ENCODE data around the gene AZGP1. TPM values are rescaled to one million over a fixed set of nuclear protein-coding genes. Genes with fewer than 3 reads are reported as not detected.
"Not testable (repeated sequence)": the region's sequence is repeated elsewhere in the genome, so short reads cannot be mapped to it uniquely, and the experiment has no call there.

Gene AZGP1
- total and polyA plus RNA-seq, 9 donors = 0.31 to 3.2 (median 0.83) TPM

GRCh38 chr7:100015232-100016214, 39.7 kb upstream of the AZGP1 start, which contains the start of gene ZKSCAN1:
TSS of gene ZKSCAN1 (plus strand) at chr7:100015596. CDS start at chr7:100023507, 7,911 bp downstream.
- Histone ChIP-seq H3K27me3 (ENCODE audit: control insufficient read depth, insufficient read depth, low read length) (no peaks in the 10 kb centered on the region), H3K4me3 (ENCODE audit: low read length) (peak within 1 kb of the TSS; percentile 100), H3K9me3 (replicated peaks; ENCODE audit: control insufficient read depth, low read depth, low read length) (no peaks in the 10 kb centered on the region), H3K4me1 (ENCODE audit: control insufficient read depth, insufficient read depth, low read length) (peaks cover 7% of the 10 kb centered on the region), H3K36me3 (ENCODE audit: control insufficient read depth, insufficient read depth, low read length) (peaks cover 4% of the 10 kb centered on the region), H3K27ac (ENCODE audit: low read length) (peak within 1 kb of the TSS; percentile 94)
- WGBS (ENCODE audit: insufficient coverage) = 0% methylated on average over 47 of the region's 70 CpGs
- DNase-seq = peak; percentile 96

GRCh38 chr7:100013328-100013676, 37.5 kb upstream of the AZGP1 start:
- no peak overlapping the region for H3K27ac ChIP-seq (ENCODE audit: low read length)
- no peaks in the 10 kb centered on the region for H3K9me3 ChIP-seq (replicated peaks; ENCODE audit: control insufficient read depth, low read depth, low read length)
- peaks cover 7% of the 10 kb centered on the region for H3K4me1 ChIP-seq (ENCODE audit: control insufficient read depth, insufficient read depth, low read length)
- no peak overlapping the region for H3K4me3 ChIP-seq (ENCODE audit: low read length)
- 80% methylated on average over 1 of the region's 3 CpGs for WGBS (ENCODE audit: insufficient coverage)
- no peaks in the 10 kb centered on the region for H3K27me3 ChIP-seq (ENCODE audit: control insufficient read depth, insufficient read depth, low read length)
- H3K36me3 ChIP-seq (ENCODE audit: control insufficient read depth, insufficient read depth, low read length) = peaks cover 2% of the 10 kb centered on the region
- DNase-seq = no peak

- 97% methylated on average over 6 of the region's 14 CpGs for WGBS (ENCODE audit: insufficient coverage)
- not testable (repeated sequence) for DNase-seq; H3K27ac ChIP-seq (ENCODE audit: low read length); H3K9me3 ChIP-seq (replicated peaks; ENCODE audit: control insufficient read depth, low read depth, low read length); H3K4me1 ChIP-seq (ENCODE audit: control insufficient read depth, insufficient read depth, low read length); H3K27me3 ChIP-seq (ENCODE audit: control insufficient read depth, insufficient read depth, low read length); H3K4me3 ChIP-seq (ENCODE audit: low read length); H3K36me3 ChIP-seq (ENCODE audit: control insufficient read depth, insufficient read depth, low read length)
Observed at GRCh38 chr7:100012385-100013327, 36.8 kb upstream of the AZGP1 start.

DNA sequence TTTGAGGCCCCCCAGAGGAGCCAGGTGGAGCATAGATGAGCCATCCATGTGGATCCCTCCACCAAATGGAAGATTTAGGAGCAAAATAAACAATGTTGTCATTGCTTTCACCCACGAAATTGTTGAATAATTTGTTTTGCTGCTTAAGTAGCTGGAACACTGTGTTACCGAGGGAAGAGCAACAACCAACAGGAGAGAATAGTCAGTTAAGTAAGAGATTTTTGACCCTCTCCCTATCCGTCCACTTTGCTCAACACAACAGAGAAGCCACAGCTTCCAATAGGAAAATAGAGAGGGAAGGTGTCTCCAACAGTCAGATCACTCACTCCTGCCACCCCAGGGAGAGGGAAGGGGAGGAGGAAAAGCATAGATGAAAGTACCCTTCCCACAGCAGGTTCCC, 35.7 kb upstream of the AZGP1 start:
- Histone ChIP-seq H3K27me3 (ENCODE audit: control insufficient read depth, insufficient read depth, low read length) (no peaks in the 10 kb centered on the region), H3K9me3 (replicated peaks; ENCODE audit: control insufficient read depth, low read depth, low read length) (no peaks in the 10 kb centered on the region), H3K4me3 (ENCODE audit: low read length) (no peak overlapping the region), H3K27ac (ENCODE audit: low read length) (no peak overlapping the region), H3K4me1 (ENCODE audit: control insufficient read depth, insufficient read depth, low read length) (peaks cover 6% of the 10 kb centered on the region), H3K36me3 (ENCODE audit: control insufficient read depth, insufficient read depth, low read length) (no peaks in the 10 kb centered on the region)
- no CpG with 5 or more reads among the region's 3 CpGs for WGBS (ENCODE audit: insufficient coverage)
- no peak for DNase-seq

DNA sequence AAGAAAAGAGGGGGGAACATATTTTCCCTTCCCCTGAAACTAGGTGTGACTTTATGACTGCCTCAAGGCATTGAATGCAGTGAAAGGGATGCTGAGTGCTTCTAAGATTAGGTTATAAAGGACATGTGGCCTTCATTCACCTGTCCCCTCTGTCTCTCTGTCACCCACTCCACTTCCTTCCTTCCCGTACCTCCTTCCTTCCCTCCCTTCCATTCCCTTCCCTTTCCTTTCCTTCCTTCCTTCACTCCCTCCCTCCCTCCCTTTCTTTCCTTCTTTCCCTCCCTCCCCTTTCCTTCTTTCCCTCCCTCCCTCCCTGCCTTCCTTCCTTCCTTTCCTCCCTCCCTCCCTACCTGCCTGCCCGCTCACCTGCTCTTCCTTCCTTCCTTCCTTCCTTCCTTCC, 35.1 kb upstream of the AZGP1 start:
- Histone ChIP-seq H3K4me3 (ENCODE audit: low read length) (no peak overlapping the region), H3K9me3 (replicated peaks; ENCODE audit: control insufficient read depth, low read depth, low read length) (no peaks in the 10 kb centered on the region), H3K27ac (ENCODE audit: low read length) (no peak overlapping the region), H3K27me3 (ENCODE audit: control insufficient read depth, insufficient read depth, low read length) (no peaks in the 10 kb centered on the region), H3K36me3 (ENCODE audit: control insufficient read depth, insufficient read depth, low read length) (no peaks in the 10 kb centered on the region), H3K4me1 (ENCODE audit: control insufficient read depth, insufficient read depth, low read length) (peaks cover 2% of the 10 kb centered on the region)
- WGBS (ENCODE audit: insufficient coverage) = 51% methylated on average over 2 of the region's 2 CpGs
- DNase-seq = no peak

GRCh38 chr7:100009952-100010351, 34.1 kb upstream of the AZGP1 start:
- not testable (repeated sequence) for H3K9me3 ChIP-seq (replicated peaks; ENCODE audit: control insufficient read depth, low read depth, low read length); H3K4me1 ChIP-seq (ENCODE audit: control insufficient read depth, insufficient read depth, low read length); DNase-seq; H3K27ac ChIP-seq (ENCODE audit: low read length); H3K27me3 ChIP-seq (ENCODE audit: control insufficient read depth, insufficient read depth, low read length); H3K4me3 ChIP-seq (ENCODE audit: low read length); H3K36me3 ChIP-seq (ENCODE audit: control insufficient read depth, insufficient read depth, low read length)
- WGBS (ENCODE audit: insufficient coverage) = 85% methylated on average over 8 of the region's 8 CpGs

DNA sequence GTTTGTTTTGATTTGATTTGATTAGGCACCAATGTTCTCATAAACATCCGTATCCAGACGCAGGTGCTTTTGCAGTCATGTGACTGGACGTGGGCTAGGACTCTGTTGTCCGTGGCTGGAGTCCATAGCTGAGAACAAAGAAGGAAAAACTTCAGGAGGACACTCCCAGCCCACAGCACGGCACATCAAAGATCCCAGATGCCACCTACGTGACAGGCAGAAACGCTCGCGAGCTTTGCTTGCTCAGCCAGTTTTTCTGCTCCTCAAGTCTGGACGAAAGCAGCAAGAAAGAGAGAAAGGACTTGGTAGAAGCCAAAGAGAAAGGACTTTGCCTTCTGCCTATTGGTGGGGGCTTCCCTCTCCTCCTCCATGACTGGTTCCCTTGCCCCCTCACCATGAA, 32.7 kb upstream of the AZGP1 start:
- WGBS (ENCODE audit: insufficient coverage) = 53% methylated on average over 6 of the region's 10 CpGs
- Histone ChIP-seq H3K27me3 (ENCODE audit: control insufficient read depth, insufficient read depth, low read length) (no peaks in the 10 kb centered on the region), H3K27ac (ENCODE audit: low read length) (no peak overlapping the region), H3K9me3 (replicated peaks; ENCODE audit: control insufficient read depth, low read depth, low read length) (no peaks in the 10 kb centered on the region), H3K4me1 (ENCODE audit: control insufficient read depth, insufficient read depth, low read length) (no peaks in the 10 kb centered on the region), H3K36me3 (ENCODE audit: control insufficient read depth, insufficient read depth, low read length) (no peaks in the 10 kb centered on the region), H3K4me3 (ENCODE audit: low read length) (no peak overlapping the region)
- no peak for DNase-seq

DNA sequence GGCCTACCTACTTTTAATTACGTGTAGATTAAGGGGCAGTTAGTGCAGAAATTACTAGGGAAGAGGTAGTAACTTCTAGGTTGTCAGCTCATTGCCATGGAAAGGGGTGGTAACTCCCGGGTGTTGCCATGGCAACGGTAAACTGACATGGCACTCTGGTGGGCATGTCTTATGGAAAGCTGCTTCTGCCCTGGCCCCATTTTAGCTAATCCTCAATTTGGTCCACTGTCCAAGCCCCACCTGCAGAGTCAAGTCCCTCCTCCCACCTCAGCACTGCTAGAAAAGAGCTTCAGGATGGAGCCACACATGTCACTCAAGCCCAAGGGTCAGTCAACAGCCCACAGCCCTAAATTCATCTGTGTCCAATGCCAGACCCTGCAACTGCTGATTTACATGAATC, 32.1 kb upstream of the AZGP1 start:
- Histone ChIP-seq H3K9me3 (replicated peaks; ENCODE audit: control insufficient read depth, low read depth, low read length) (no peaks in the 10 kb centered on the region), H3K27me3 (ENCODE audit: control insufficient read depth, insufficient read depth, low read length) (no peaks in the 10 kb centered on the region), H3K4me3 (ENCODE audit: low read length) (no peak overlapping the region), H3K27ac (ENCODE audit: low read length) (no peak overlapping the region), H3K36me3 (ENCODE audit: control insufficient read depth, insufficient read depth, low read length) (no peaks in the 10 kb centered on the region), H3K4me1 (ENCODE audit: control insufficient read depth, insufficient read depth, low read length) (no peaks in the 10 kb centered on the region)
- WGBS (ENCODE audit: insufficient coverage) = 90% methylated on average over 2 of the region's 3 CpGs
- no peak for DNase-seq

- DNase-seq = no peak
- Histone ChIP-seq H3K4me3 (ENCODE audit: low read length) (no peak overlapping the region), H3K27ac (ENCODE audit: low read length) (no peak overlapping the region), H3K4me1 (ENCODE audit: control insufficient read depth, insufficient read depth, low read length) (no peaks in the 10 kb centered on the region), H3K27me3 (ENCODE audit: control insufficient read depth, insufficient read depth, low read length) (no peaks in the 10 kb centered on the region), H3K36me3 (ENCODE audit: control insufficient read depth, insufficient read depth, low read length) (no peaks in the 10 kb centered on the region), H3K9me3 (replicated peaks; ENCODE audit: control insufficient read depth, low read depth, low read length) (no peaks in the 10 kb centered on the region)
- 17% methylated on average over 2 of the region's 14 CpGs for WGBS (ENCODE audit: insufficient coverage)
Observed at GRCh38 chr7:100003711-100004661, 28.2 kb upstream of the AZGP1 start.
